HCT116 (cell line): ENCODE data around the gene GSTM5. TPM values are rescaled to one million over a fixed set of nuclear protein-coding genes. Genes with fewer than 3 reads are reported as not detected.
"Not testable (repeated sequence)": the region's sequence is repeated elsewhere in the genome, so short reads cannot be mapped to it uniquely, and the experiment has no call there.

ENCODE experiments used
- ATAC-seq: fragments of 200-7000 bp; cut with Tn5 transposase; 2 replicates; pipeline ENCODE4 v1.9.1; 2020; ENCODE audit warnings: mild to moderate bottlenecking, moderate library complexity
- BruUV-seq: library from RNA; stranded (reverse); fragments of 400-500 nt; replicated peaks from 2 replicates; lab custom pipeline; 2021; lab: Mats Ljungman, UMichigan
- CTCF ChIA-PET: fragments of 300-600 bp; sonication (Branson Sonifier 250); formaldehyde crosslinking; loops from one replicate; lab custom pipeline; 2021; ENCODE audit warnings: antibody characterized with exemption; lab: Charles Lee
- POLR2A ChIA-PET: fragments of 300-600, 350-600 bp; sonication (Branson Sonifier 250); formaldehyde crosslinking; loops from one replicate; lab custom pipeline; 2021; ENCODE audit warnings: antibody characterized with exemption; lab: Charles Lee
- RAD21 ChIA-PET, 2 experiments: fragments of 300-600 bp; sonication (Branson Sonifier 250); formaldehyde crosslinking; loops; one replicate each; lab custom pipeline; 2023; ENCODE audit warnings: low total read pairs in 2 of 2; ENCODE audit not compliant: uncharacterized antibody in 2 of 2, unreplicated experiment in 2 of 2, low non-redundant PET in 1 of 2; lab: Charles Lee
- DNase-seq: peaks from one replicate; pipeline ENCODE4 v3.0.0-alpha.2; 2010; ENCODE audit warnings: low read depth, low spot score
- H2AFZ ChIP-seq: fragments of 200-600 bp; shearing (Covaris generic), sonication (generic); 2 replicates; pipeline ENCODE4 v1.6.1; 2017; ENCODE audit warnings: low read depth, mixed run types, mixed read lengths, antibody characterized with exemption, low read length; ENCODE audit not compliant: poor library complexity, severe bottlenecking
- H3K27ac ChIP-seq: 2 replicates; pipeline ENCODE4 v1.5.1; 2012; ENCODE audit warnings: low read depth, low read length
- H3K27me3 ChIP-seq: fragments of 200-600 bp; sonication (generic); 2 replicates; pipeline ENCODE4 v1.6.1; 2016; ENCODE audit warnings: mixed run types, low read length, mixed read lengths; ENCODE audit not compliant: insufficient read depth
- H3K36me3 ChIP-seq, 2 experiments: fragments of 200-500 bp in 1 of 2; fragments of 200-600 bp in 1 of 2; sonication (Bioruptor generic) in 1 of 2; sonication (generic) in 1 of 2; 2 replicates each; pipeline versions ENCODE4 v1.5.1 to v1.6.1; 2014 to 2016; ENCODE audit warnings: low read length in 2 of 2, inconsistent platforms in 1 of 2, mixed read lengths in 1 of 2, mixed run types in 1 of 2; ENCODE audit not compliant: insufficient read depth in 2 of 2, control insufficient read depth in 1 of 2
- H3K4me1 ChIP-seq, 2 experiments: fragments of 200-600 bp in 1 of 2; sonication (generic) in 1 of 2; 2 replicates each; pipeline versions ENCODE4 v1.5.1 to v1.6.1; 2012 to 2017; ENCODE audit warnings: low read length in 2 of 2, inconsistent platforms in 1 of 2, mild to moderate bottlenecking in 1 of 2, mixed read lengths in 1 of 2, mixed run types in 1 of 2, moderate library complexity in 1 of 2; ENCODE audit not compliant: insufficient read depth in 2 of 2, control insufficient read depth in 1 of 2
- H3K4me2 ChIP-seq: fragments of 200-600 bp; sonication (generic); 2 replicates; pipeline ENCODE4 v1.6.1; 2017; ENCODE audit warnings: mixed run types, low read length, mixed read lengths
- H3K4me3 ChIP-seq, 2 experiments: fragments of 200-600 bp in 1 of 2; sonication (generic) in 1 of 2; replicated peaks in 1 of 2; 2 replicates each; pipeline ENCODE4 v1.5.1; 2011 to 2016; ENCODE audit warnings: low read length in 2 of 2, control low read depth in 1 of 2, low read depth in 1 of 2, mild to moderate bottlenecking in 1 of 2, mixed read lengths in 1 of 2, mixed run types in 1 of 2
- H3K79me2 ChIP-seq: fragments of 200-600 bp; sonication (generic); 2 replicates; pipeline ENCODE4 v1.6.1; 2017; ENCODE audit warnings: mild to moderate bottlenecking, mixed run types, low read length, moderate library complexity, mixed read lengths; ENCODE audit not compliant: insufficient read depth
- H3K9ac ChIP-seq: fragments of 200-600 bp; sonication (generic); 2 replicates; pipeline ENCODE4 v1.6.1; 2016; ENCODE audit warnings: low read length, mixed read lengths
- H3K9me2 ChIP-seq: fragments of 200-600 bp; sonication (generic), shearing (Covaris generic); 2 replicates; pipeline ENCODE4 v1.6.1; 2017; ENCODE audit warnings: mixed run types, mild to moderate bottlenecking, moderate library complexity; ENCODE audit not compliant: insufficient read depth
- H3K9me3 ChIP-seq, 2 experiments: fragments of 200-500 bp in 1 of 2; fragments of 200-600 bp in 1 of 2; sonication (Bioruptor generic) in 1 of 2; sonication (generic) in 1 of 2; 2 replicates each; pipeline ENCODE4 v1.6.1; 2014 to 2017; ENCODE audit warnings: low read length in 2 of 2, mixed read lengths in 2 of 2, inconsistent platforms in 1 of 2, low read depth in 1 of 2, mild to moderate bottlenecking in 1 of 2, mixed run types in 1 of 2, moderate library complexity in 1 of 2; ENCODE audit not compliant: control insufficient read depth in 1 of 2, insufficient read depth in 1 of 2
- H4K20me1 ChIP-seq: fragments of 200-600 bp; sonication (generic), shearing (Covaris generic); 2 replicates; pipeline ENCODE4 v1.6.1; 2017; ENCODE audit warnings: mixed run types, mild to moderate bottlenecking, moderate library complexity; ENCODE audit not compliant: insufficient read depth
- CBX3 ChIP-seq: IDR thresholded peaks from 2 replicates; pipeline ENCODE4 v1.6.1; 2012; ENCODE audit warnings: low read depth
- CEBPB ChIP-seq: IDR thresholded peaks from 2 replicates; pipeline ENCODE4 v1.6.1; 2012; ENCODE audit warnings: low read depth
- EGR1 ChIP-seq: IDR thresholded peaks from 2 replicates; pipeline ENCODE4 v1.6.1; 2012; ENCODE audit warnings: low read depth
- ELF1 ChIP-seq: IDR thresholded peaks from 2 replicates; pipeline ENCODE4 v1.6.1; 2012; ENCODE audit warnings: low read depth, borderline replicate concordance
- FOSL1 ChIP-seq: IDR thresholded peaks from 2 replicates; pipeline ENCODE4 v1.6.1; 2012; ENCODE audit warnings: low read depth
- JUND ChIP-seq: IDR thresholded peaks from 2 replicates; pipeline ENCODE4 v1.6.1; 2012
- MAX ChIP-seq: IDR thresholded peaks from 2 replicates; pipeline ENCODE4 v1.6.1; 2012
- POLR2A ChIP-seq: IDR thresholded peaks from 2 replicates; pipeline ENCODE4 v1.7.0; 2011; ENCODE audit warnings: borderline replicate concordance; ENCODE audit not compliant: insufficient read depth, insufficient read length; ENCODE audit errors: extremely low read depth
- RAD21 ChIP-seq: IDR thresholded peaks from 2 replicates; pipeline ENCODE4 v1.6.1; 2012; ENCODE audit warnings: low read depth, mild to moderate bottlenecking
- SIN3A ChIP-seq: IDR thresholded peaks from 2 replicates; pipeline ENCODE4 v1.6.1; 2012; ENCODE audit warnings: low read depth
- TCF7L2 ChIP-seq: IDR thresholded peaks from 2 replicates; pipeline ENCODE4 v1.7.0; 2011; ENCODE audit warnings: borderline replicate concordance, inconsistent platforms; ENCODE audit not compliant: insufficient read depth, insufficient read length; ENCODE audit errors: extremely low read depth
- ZFX ChIP-seq: fragments of 450-650 bp; IDR thresholded peaks from 2 replicates; pipeline ENCODE4 v1.6.1; 2017
- intact Hi-C: fragments of 100-400 bp; cut with micrococcal nuclease; formaldehyde crosslinking; loops from 2 replicates; pipeline ENCODE4 v1.10.0; 2022
- total RNA-seq: library from RNA; stranded (reverse); gene quantifications from one replicate; pipeline ENCODE4 v1.2.1, GENCODE V29; 2021; ENCODE audit not compliant: unreplicated experiment
- TF ChIP-seq, protein P1 (sequence below): IDR thresholded peaks from 2 replicates; pipeline ENCODE4 v1.6.1; 2012
- TF ChIP-seq, protein P2 (sequence below): IDR thresholded peaks from 2 replicates; pipeline ENCODE4 v1.6.1; 2011; ENCODE audit warnings: mild to moderate bottlenecking, low read length, moderate library complexity; ENCODE audit not compliant: insufficient replicate concordance; ENCODE audit errors: extremely low read depth
- TF ChIP-seq, protein P3 (sequence below): IDR thresholded peaks from 2 replicates; pipeline ENCODE4 v1.6.1; 2012; ENCODE audit warnings: low read depth

Gene GSTM5
- total RNA-seq, 1 experiment from 2014 or later, result not detected

- Histone ChIP-seq H3K4me1 (no peaks in the 10 kb centered on the region), H3K9me3 (no peaks in the 10 kb centered on the region), H3K4me2 (no peak overlapping the region), H3K4me3 (no peak overlapping the region), H3K27me3 (no peaks in the 10 kb centered on the region), H4K20me1 (no peaks in the 10 kb centered on the region), H3K9me2 (no peaks in the 10 kb centered on the region), H3K36me3 (no peaks in the 10 kb centered on the region), H2AFZ (no peak overlapping the region), H3K9ac (no peak overlapping the region), H3K27ac (no peak overlapping the region), H3K79me2 (no peaks in the 10 kb centered on the region)
- DNase-seq (no peak), ATAC-seq (no peak)
- ChIA-PET RAD21 (no interaction called here), CTCF (no interaction called here), POLR2A (no interaction called here)
- intact Hi-C loops, result no loop called here
- no TSS peak for BruUV-seq
- TF ChIP-seq MAX (no peak), SIN3A (no peak), RAD21 (no peak), POLR2A (no peak), JUND (no peak), ELF1 (no peak), TCF7L2 (no peak), EGR1 (no peak), CEBPB (no peak), ZFX (no peak), FOSL1 (no peak), CBX3 (no peak)
- TF ChIP-seq, protein P1, sequence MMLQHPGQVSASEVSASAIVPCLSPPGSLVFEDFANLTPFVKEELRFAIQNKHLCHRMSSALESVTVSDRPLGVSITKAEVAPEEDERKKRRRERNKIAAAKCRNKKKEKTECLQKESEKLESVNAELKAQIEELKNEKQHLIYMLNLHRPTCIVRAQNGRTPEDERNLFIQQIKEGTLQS, result no peak
- TF ChIP-seq, protein P2, sequence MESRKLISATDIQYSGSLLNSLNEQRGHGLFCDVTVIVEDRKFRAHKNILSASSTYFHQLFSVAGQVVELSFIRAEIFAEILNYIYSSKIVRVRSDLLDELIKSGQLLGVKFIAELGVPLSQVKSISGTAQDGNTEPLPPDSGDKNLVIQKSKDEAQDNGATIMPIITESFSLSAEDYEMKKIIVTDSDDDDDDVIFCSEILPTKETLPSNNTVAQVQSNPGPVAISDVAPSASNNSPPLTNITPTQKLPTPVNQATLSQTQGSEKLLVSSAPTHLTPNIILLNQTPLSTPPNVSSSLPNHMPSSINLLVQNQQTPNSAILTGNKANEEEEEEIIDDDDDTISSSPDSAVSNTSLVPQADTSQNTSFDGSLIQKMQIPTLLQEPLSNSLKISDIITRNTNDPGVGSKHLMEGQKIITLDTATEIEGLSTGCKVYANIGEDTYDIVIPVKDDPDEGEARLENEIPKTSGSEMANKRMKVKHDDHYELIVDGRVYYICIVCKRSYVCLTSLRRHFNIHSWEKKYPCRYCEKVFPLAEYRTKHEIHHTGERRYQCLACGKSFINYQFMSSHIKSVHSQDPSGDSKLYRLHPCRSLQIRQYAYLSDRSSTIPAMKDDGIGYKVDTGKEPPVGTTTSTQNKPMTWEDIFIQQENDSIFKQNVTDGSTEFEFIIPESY, result no peak
- TF ChIP-seq, protein P3, sequence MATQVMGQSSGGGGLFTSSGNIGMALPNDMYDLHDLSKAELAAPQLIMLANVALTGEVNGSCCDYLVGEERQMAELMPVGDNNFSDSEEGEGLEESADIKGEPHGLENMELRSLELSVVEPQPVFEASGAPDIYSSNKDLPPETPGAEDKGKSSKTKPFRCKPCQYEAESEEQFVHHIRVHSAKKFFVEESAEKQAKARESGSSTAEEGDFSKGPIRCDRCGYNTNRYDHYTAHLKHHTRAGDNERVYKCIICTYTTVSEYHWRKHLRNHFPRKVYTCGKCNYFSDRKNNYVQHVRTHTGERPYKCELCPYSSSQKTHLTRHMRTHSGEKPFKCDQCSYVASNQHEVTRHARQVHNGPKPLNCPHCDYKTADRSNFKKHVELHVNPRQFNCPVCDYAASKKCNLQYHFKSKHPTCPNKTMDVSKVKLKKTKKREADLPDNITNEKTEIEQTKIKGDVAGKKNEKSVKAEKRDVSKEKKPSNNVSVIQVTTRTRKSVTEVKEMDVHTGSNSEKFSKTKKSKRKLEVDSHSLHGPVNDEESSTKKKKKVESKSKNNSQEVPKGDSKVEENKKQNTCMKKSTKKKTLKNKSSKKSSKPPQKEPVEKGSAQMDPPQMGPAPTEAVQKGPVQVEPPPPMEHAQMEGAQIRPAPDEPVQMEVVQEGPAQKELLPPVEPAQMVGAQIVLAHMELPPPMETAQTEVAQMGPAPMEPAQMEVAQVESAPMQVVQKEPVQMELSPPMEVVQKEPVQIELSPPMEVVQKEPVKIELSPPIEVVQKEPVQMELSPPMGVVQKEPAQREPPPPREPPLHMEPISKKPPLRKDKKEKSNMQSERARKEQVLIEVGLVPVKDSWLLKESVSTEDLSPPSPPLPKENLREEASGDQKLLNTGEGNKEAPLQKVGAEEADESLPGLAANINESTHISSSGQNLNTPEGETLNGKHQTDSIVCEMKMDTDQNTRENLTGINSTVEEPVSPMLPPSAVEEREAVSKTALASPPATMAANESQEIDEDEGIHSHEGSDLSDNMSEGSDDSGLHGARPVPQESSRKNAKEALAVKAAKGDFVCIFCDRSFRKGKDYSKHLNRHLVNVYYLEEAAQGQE, result no peak
Observed at GRCh38 chr1:109669246-109669948, 42.7 kb upstream of the GSTM5 start.

DNA sequence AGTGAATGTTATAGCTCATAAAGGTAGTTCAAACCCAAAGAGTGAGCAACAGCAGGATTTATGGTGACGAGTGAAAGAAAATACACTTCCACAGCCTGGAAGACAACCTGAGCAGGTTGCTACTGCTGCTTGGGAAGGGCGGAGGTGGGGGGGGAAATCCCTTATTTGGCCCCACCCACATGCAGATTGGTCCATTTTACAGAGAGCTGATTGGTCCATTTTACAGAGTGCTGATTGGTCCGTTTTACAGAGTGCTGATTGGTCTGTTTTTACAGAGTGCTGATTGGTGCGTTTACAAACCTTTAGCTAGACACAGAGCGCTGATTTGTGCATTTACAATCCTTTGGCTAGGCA is 42.1 kb upstream of the GSTM5 start:
- H3K36me3 ChIP-seq, H3K27ac ChIP-seq, CTCF ChIA-PET, H3K4me1 ChIP-seq, RAD21 ChIA-PET, H4K20me1 ChIP-seq, ATAC-seq, H3K9ac ChIP-seq, DNase-seq, H3K27me3 ChIP-seq, BruUV-seq, POLR2A ChIA-PET, H3K9me3 ChIP-seq, H3K9me2 ChIP-seq, H3K79me2 ChIP-seq, H2AFZ ChIP-seq, H3K4me2 ChIP-seq, H3K4me3 ChIP-seq: not testable (repeated sequence)
- intact Hi-C loops, result loop anchor here (5.0 kb wide), 1 partner anchor 37 kb away; no protein-coding TSS in a partner anchor
